Parathyroid adenoma (tissue), 2 donors: ENCODE measurements around the gene MUC20.

Experiments used
- H2AFZ ChIP-seq: fragments of 300-600 bp; sonication (generic); one replicate; pipeline ENCODE4 v1.7.0; 2017; ENCODE audit warnings: antibody characterized with exemption, mild to moderate bottlenecking
- H3K27ac ChIP-seq: fragments of 300-600 bp; sonication (generic); one replicate; pipeline ENCODE4 v1.7.0; 2017
- H3K27me3 ChIP-seq: fragments of 300-600 bp; sonication (generic); one replicate; pipeline ENCODE4 v1.7.0; 2017; ENCODE audit warnings: low read length; ENCODE audit not compliant: control insufficient read depth, insufficient read depth
- H3K36me3 ChIP-seq: fragments of 300-600 bp; sonication (generic); one replicate; pipeline ENCODE4 v1.7.0; 2017; ENCODE audit warnings: low read length; ENCODE audit not compliant: control insufficient read depth, insufficient read depth
- H3K4me1 ChIP-seq: fragments of 300-600 bp; sonication (generic); one replicate; pipeline ENCODE4 v1.7.0; 2017; ENCODE audit warnings: control low read depth
- H3K4me2 ChIP-seq: fragments of 300-600 bp; sonication (generic); one replicate; pipeline ENCODE4 v1.7.0; 2017; ENCODE audit warnings: low read length
- H3K4me3 ChIP-seq: fragments of 300-600 bp; sonication (generic); one replicate; pipeline ENCODE4 v1.7.0; 2017; ENCODE audit warnings: low read depth, low read length
- H3K79me2 ChIP-seq: fragments of 300-600 bp; sonication (generic); one replicate; pipeline ENCODE4 v1.7.0; 2017; ENCODE audit warnings: control low read depth
- H3K9ac ChIP-seq: fragments of 300-600 bp; sonication (generic); one replicate; pipeline ENCODE4 v1.7.0; 2017; ENCODE audit warnings: mild to moderate bottlenecking
- H3K9me3 ChIP-seq: fragments of 300-600 bp; sonication (generic); one replicate; pipeline ENCODE4 v1.7.0; 2017; ENCODE audit warnings: low read length; ENCODE audit not compliant: control insufficient read depth
- CTCF ChIP-seq: fragments of 300-600 bp; sonication (generic); IDR thresholded peaks from one replicate; pipeline ENCODE4 v1.7.0; 2017; ENCODE audit warnings: antibody characterized with exemption, mild to moderate bottlenecking
- donor health status: primary hyperparathyroidism.

Gene MUC20

GRCh38 chr3:195700319-195700718, 20.5 kb upstream of the MUC20 start:
- no peak for TF ChIP-seq CTCF
- no peaks in the 10 kb centered on the region for H3K9me3 ChIP-seq
- H3K4me2 ChIP-seq = no peak overlapping the region
- H3K27ac ChIP-seq = no peak overlapping the region
- no peaks in the 10 kb centered on the region for H3K79me2 ChIP-seq
- no peaks in the 10 kb centered on the region for H3K4me1 ChIP-seq
- no peak overlapping the region for H3K9ac ChIP-seq
- H2AFZ ChIP-seq = no peak overlapping the region
- H3K4me3 ChIP-seq = no peak overlapping the region
- no peaks in the 10 kb centered on the region for H3K36me3 ChIP-seq
- no peaks in the 10 kb centered on the region for H3K27me3 ChIP-seq

DNA sequence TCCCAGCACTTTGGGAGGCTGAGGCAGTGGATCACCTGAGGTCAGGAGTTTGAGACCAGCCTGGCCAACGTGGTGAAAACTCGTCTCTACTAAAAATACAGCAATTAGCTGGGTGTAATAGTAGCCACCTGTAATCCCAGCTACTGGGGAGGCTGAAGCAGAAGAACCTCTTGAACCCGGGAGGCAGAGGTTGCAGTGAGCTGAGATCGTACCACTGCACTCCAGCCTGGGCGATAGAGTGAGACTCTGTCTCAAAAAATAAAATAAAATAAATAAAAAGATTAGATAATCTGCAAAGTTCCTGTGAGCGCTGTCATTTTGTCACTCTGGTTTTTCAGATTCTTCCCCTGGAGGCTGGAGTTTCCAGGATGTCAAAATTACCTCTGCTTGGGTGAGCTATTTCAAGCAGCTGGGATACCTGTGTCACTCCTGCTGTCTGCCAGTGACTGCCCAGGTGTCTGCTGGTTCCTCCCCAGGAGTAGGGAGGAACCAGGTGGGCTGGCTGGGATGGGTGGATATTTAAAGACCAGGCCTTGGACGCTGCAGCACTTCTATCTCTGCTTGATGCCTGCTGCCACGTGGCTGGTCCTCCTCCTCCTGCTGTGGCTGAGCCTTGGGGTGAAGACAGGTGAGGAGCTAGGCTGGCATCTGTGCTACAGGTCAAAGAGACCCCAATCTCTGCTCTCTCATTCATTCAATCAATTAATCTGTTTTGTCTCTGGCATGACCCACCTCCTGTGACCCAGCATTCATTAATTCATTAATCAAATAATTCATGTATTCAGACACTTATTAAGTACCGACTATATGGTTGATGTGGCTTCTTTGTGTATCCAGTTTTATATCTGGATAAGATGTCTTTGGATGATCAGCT, 19.5 kb upstream of the MUC20 start:
- H3K27ac ChIP-seq = no peak overlapping the region
- no peaks in the 10 kb centered on the region for H3K9me3 ChIP-seq
- TF ChIP-seq CTCF = no peak

DNA sequence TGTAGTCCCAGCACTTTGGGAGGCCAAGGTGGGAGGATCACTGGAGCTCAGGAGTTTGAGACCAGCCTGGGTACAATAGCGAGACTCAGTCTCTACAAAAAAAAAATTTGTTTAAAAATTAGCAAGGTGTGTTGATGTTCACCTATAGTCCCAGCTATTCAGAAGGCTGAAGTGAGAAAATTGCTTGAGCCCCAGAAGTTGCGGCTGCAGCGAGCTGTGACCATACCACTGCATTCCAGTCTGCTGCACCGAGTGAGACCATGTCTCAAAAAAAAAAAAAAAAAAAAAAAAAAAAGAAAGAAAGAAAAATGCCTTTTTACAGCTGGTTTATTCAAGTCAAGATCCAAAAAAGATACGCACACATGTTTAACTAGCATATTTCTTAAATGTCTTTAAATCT, 17.0 kb upstream of the MUC20 start:
- Histone ChIP-seq H3K9ac (no peak overlapping the region), H3K4me2 (no peak overlapping the region), H3K4me1 (no peaks in the 10 kb centered on the region), H3K36me3 (no peaks in the 10 kb centered on the region), H3K79me2 (no peaks in the 10 kb centered on the region), H3K27me3 (no peaks in the 10 kb centered on the region), H3K4me3 (no peak overlapping the region), H2AFZ (no peak overlapping the region), H3K27ac (no peak overlapping the region), H3K9me3 (no peaks in the 10 kb centered on the region)
- TF ChIP-seq CTCF = no peak

More for the DNA sequence above, 19.5 kb upstream of the MUC20 start:
- no peak overlapping the region for H3K9ac ChIP-seq
- H3K79me2 ChIP-seq = no peaks in the 10 kb centered on the region
- no peaks in the 10 kb centered on the region for H3K36me3 ChIP-seq
- no peak overlapping the region for H3K4me2 ChIP-seq
- H2AFZ ChIP-seq = no peak overlapping the region
- H3K4me1 ChIP-seq = no peaks in the 10 kb centered on the region
- no peak overlapping the region for H3K4me3 ChIP-seq
- no peaks in the 10 kb centered on the region for H3K27me3 ChIP-seq

GRCh38 chr3:195704433-195704999, 16.3 kb upstream of the MUC20 start:
- Histone ChIP-seq H3K9ac (no peak overlapping the region), H3K4me1 (no peaks in the 10 kb centered on the region)
- no peak for TF ChIP-seq CTCF

More at GRCh38 chr3:195704433-195704999, 16.3 kb upstream of the MUC20 start:
- H3K4me2 ChIP-seq = no peak overlapping the region
- no peaks in the 10 kb centered on the region for H3K27me3 ChIP-seq
- no peak overlapping the region for H2AFZ ChIP-seq
- H3K36me3 ChIP-seq = no peaks in the 10 kb centered on the region
- H3K27ac ChIP-seq = no peak overlapping the region
- no peaks in the 10 kb centered on the region for H3K9me3 ChIP-seq
- no peak overlapping the region for H3K4me3 ChIP-seq
- H3K79me2 ChIP-seq = no peaks in the 10 kb centered on the region
